Tibial nerve (tissue), 4 donors: ENCODE measurements around the gene SEMA4G. TPM values are rescaled to one million over a fixed set of nuclear protein-coding genes. Genes with fewer than 3 reads are reported as not detected.

Experiments
- DNase-seq, 2 donors: peaks; one replicate each; pipeline ENCODE4 v3.0.0-alpha.2; 2019; ENCODE audit warnings: low spot score in 2 of 2
- H3K27ac ChIP-seq, 4 donors: fragments of 200-600 bp; sonication (generic) in 3 of 4; one replicate each; pipeline ENCODE4 v1.5.1; 2017 to 2019; ENCODE audit warnings: mild to moderate bottlenecking in 1 of 4
- H3K27me3 ChIP-seq, 2 donors: fragments of 200-600 bp; sonication (generic) in 1 of 2; one replicate each; pipeline versions ENCODE4 v1.5.1 to v1.6.0; 2017 to 2019
- H3K36me3 ChIP-seq, 3 donors: fragments of 200-600 bp; sonication (generic); one replicate each; pipeline ENCODE4 v1.5.1; 2018 to 2019
- H3K4me1 ChIP-seq, 4 donors: fragments of 200-600 bp; sonication (generic) in 3 of 4; one replicate each; pipeline ENCODE4 v1.5.1; 2017 to 2019
- H3K4me3 ChIP-seq, 4 donors: fragments of 200-600 bp; sonication (generic) in 3 of 4; one replicate each; pipeline ENCODE4 v1.5.1; 2017 to 2019; ENCODE audit warnings: mild to moderate bottlenecking in 1 of 4, moderate library complexity in 1 of 4
- H3K9me3 ChIP-seq, 4 donors: fragments of 200-600 bp; sonication (generic) in 3 of 4; one replicate each; pipeline ENCODE4 v1.5.1; 2017 to 2019
- EP300 ChIP-seq, 2 donors: sonication (generic); formaldehyde crosslinking; IDR thresholded peaks; one replicate each; pipeline ENCODE4 v1.6.1; 2017; ENCODE audit warnings: antibody characterized with exemption in 2 of 2, mild to moderate bottlenecking in 1 of 2
- POLR2A ChIP-seq, 2 donors: fragments of 450-650 bp; IDR thresholded peaks; one replicate each; pipeline ENCODE4 v1.6.1; 2017; ENCODE audit warnings: antibody characterized with exemption in 2 of 2, mild to moderate bottlenecking in 2 of 2, moderate library complexity in 2 of 2
- WGBS, 2 donors: methylation state at CpG; one replicate each; pipeline ENCODE4 v1.1.5; 2018; 5-methylcytosine and 5-hydroxymethylcytosine counted together
- total RNA-seq, 4 donors: library from RNA; depleted of rRNA; stranded (reverse); fragments of >200 nt; gene quantifications; one replicate each; pipeline ENCODE4 v1.1.0, GENCODE V29; 2016
- TF ChIP-seq, protein P1 (sequence below), 5 experiments: fragments of 200-600 bp in 3 of 5; fragments of 450-650 bp in 2 of 5; sonication (generic) in 3 of 5; IDR thresholded peaks; one replicate each; pipeline ENCODE4 v1.5.1; 2016 to 2019; ENCODE audit warnings: antibody characterized with exemption in 5 of 5, mild to moderate bottlenecking in 3 of 5, moderate library complexity in 2 of 5

The SEMA4G gene
- total RNA-seq, 4 donors from 2014 or later, result 3.1 to 9.2 (median 5.3) TPM

GRCh38 chr10:101007099-101007711, 37.9 kb downstream of the SEMA4G start:
- H3K4me3 ChIP-seq, result no peak overlapping the region
- H3K36me3 ChIP-seq, result peaks cover 0 to 52% (median 4%) of the 10 kb centered on the region in 3 donors
- H3K9me3 ChIP-seq, result no peaks in the 10 kb centered on the region
- no peaks in the 10 kb centered on the region for H3K27me3 ChIP-seq
- TF ChIP-seq, protein P1, sequence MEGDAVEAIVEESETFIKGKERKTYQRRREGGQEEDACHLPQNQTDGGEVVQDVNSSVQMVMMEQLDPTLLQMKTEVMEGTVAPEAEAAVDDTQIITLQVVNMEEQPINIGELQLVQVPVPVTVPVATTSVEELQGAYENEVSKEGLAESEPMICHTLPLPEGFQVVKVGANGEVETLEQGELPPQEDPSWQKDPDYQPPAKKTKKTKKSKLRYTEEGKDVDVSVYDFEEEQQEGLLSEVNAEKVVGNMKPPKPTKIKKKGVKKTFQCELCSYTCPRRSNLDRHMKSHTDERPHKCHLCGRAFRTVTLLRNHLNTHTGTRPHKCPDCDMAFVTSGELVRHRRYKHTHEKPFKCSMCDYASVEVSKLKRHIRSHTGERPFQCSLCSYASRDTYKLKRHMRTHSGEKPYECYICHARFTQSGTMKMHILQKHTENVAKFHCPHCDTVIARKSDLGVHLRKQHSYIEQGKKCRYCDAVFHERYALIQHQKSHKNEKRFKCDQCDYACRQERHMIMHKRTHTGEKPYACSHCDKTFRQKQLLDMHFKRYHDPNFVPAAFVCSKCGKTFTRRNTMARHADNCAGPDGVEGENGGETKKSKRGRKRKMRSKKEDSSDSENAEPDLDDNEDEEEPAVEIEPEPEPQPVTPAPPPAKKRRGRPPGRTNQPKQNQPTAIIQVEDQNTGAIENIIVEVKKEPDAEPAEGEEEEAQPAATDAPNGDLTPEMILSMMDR (IDR thresholded peaks at IDR 0.05), result no peak
- TF ChIP-seq EP300 (IDR thresholded peaks at IDR 0.05) (peak in 1 of 2 donors; percentile 25), POLR2A (IDR thresholded peaks at IDR 0.05) (peak in 1 of 2 donors; percentile 5)
- DNase-seq, result no peak
- peaks cover 0 to 59% (median 17%) of the 10 kb centered on the region in 4 donors for H3K4me1 ChIP-seq
- WGBS, 2 donors, result 47 to 52% methylated on average over 6 to 11 of the region's 11 CpGs
- peak overlapping the region; percentile 31 to 84 (median 73) for H3K27ac ChIP-seq

DNA sequence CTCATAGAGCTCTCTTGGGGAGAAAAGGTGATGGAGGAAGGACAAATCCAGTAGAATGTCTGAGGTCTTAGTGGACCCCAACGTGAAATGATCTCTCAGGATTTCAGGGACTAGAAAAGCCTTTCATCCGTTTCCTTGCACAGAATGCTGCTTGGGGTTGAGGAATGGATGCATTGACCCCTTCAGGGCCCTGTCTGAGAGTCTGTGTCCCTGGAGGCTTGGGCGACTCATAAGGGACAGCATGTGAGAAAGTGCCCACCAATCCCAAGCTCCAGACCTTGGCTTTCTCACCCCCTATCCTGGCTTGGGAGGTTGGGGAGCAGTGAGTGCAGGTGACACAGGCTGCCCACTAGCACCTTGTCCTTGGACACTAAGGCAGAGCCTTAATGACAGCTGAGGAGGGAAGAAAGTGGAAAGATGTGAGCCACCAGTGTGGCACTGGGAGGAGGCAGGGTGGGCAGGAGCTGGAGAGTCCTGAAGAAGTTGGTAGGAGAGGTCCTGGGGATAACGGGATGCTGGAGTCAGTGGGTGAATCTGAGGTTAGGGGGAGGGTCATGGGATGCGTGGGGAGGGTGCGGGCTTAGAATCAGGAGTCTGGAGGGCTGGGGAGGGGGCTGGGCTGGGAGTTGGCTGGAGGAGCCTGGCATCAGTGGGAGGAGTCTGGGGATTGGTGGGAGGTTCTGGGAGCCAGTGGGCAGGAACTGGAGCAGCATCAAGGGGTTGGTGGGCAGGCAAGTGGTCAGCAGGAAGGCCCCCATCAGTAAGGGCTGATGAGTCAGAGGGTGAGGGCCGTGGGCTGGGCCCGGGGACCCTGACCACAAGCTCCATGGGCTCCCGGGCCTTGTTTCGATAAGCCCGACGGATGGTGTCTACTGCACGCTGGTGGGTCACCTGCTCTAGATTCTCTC, 38.9 kb downstream of the SEMA4G start:
- peak overlapping the region; percentile 31 to 84 (median 73) for H3K27ac ChIP-seq
- 44 to 45% methylated on average over 13 of the region's 13 CpGs for WGBS, 2 donors
- no peaks in the 10 kb centered on the region for H3K9me3 ChIP-seq
- no peak for DNase-seq
- peaks cover 0 to 43% (median 4%) of the 10 kb centered on the region in 3 donors for H3K36me3 ChIP-seq
- TF ChIP-seq EP300 (IDR thresholded peaks at IDR 0.05) (no peak), POLR2A (IDR thresholded peaks at IDR 0.05) (no peak)
- TF ChIP-seq, protein P1 (IDR thresholded peaks at IDR 0.05), result no peak
- H3K4me1 ChIP-seq, result peaks cover 0 to 59% (median 20%) of the 10 kb centered on the region in 4 donors
- no peaks in the 10 kb centered on the region for H3K27me3 ChIP-seq
- H3K4me3 ChIP-seq, result no peak overlapping the region

DNA sequence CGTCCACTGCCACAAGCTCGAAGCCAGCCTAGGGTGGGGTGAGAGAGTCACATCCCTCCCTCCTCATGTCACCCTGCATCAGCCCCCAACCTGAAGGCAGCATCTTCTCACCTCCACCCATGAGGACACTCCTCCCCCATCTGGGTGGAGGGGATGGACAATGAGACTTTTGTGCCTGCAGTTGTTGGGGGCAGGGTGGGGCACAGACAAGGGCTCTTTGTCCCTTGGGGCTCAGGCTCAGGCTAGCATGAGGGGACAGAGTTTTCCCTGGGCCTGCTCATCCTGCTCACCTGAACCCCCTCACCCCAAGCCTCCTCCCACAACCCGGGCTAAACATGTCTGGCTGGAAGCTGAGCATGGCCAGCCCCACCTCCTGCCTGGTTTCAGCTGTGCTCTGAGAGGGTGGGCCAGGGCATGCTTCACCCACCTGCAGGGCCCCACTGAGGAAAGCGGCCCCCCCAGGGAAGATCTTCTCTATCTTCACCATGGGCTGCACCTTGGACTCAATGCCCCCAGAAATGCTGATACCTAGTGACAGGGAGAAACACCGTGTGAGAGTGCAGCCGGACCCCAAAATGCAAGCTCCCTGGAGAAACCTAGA, 39.6 kb downstream of the SEMA4G start:
- Histone ChIP-seq H3K9me3 (no peaks in the 10 kb centered on the region), H3K27ac (peak overlapping the region; percentile 31 to 84 (median 65)), H3K4me3 (no peak overlapping the region), H3K4me1 (peaks cover 0 to 59% (median 23%) of the 10 kb centered on the region in 4 donors), H3K36me3 (peaks cover 0 to 35% (median 4%) of the 10 kb centered on the region in 3 donors), H3K27me3 (no peaks in the 10 kb centered on the region)
- TF ChIP-seq, protein P1 (IDR thresholded peaks at IDR 0.05), result no peak
- 69 to 71% methylated on average over 6 of the region's 6 CpGs for WGBS, 2 donors
- DNase-seq, result no peak

- H3K4me1 ChIP-seq, result peaks cover 0 to 65% (median 29%) of the 10 kb centered on the region in 4 donors
- peaks cover 0 to 22% (median 4%) of the 10 kb centered on the region in 3 donors for H3K36me3 ChIP-seq
Observed at GRCh38 chr10:101010329-101010728, 41.0 kb downstream of the SEMA4G start.

More at GRCh38 chr10:101010329-101010728, 41.0 kb downstream of the SEMA4G start:
- Histone ChIP-seq H3K4me3 (no peak overlapping the region), H3K27ac (peak overlapping the region in 2 of 4 donors; percentile 84), H3K9me3 (no peaks in the 10 kb centered on the region), H3K27me3 (no peaks in the 10 kb centered on the region)
- 89 to 95% methylated on average over 21 to 22 of the region's 22 CpGs for WGBS, 2 donors
- TF ChIP-seq EP300 (IDR thresholded peaks at IDR 0.05), result no peak
- TF ChIP-seq, protein P1 (IDR thresholded peaks at IDR 0.05), result no peak
- no peak for TF ChIP-seq POLR2A (IDR thresholded peaks at IDR 0.05)
- no peak for DNase-seq
